Loucy (cell line): ENCODE results near the gene DERA.

ENCODE experiments used
- H2AFZ ChIP-seq: fragments of 200-600 bp; sonication (generic); 2 replicates; pipeline ENCODE4 v1.6.0; 2016; ENCODE audit warnings: antibody characterized with exemption, mild to moderate bottlenecking, low read length, moderate library complexity
- H3F3A ChIP-seq: fragments of 200-600 bp; 2 replicates; pipeline ENCODE4 v1.6.0; 2016; ENCODE audit warnings: antibody characterized with exemption, low read depth, mild to moderate bottlenecking
- H3K27me3 ChIP-seq: fragments of 200-600 bp; sonication (generic); 2 replicates; pipeline ENCODE4 v1.6.1; 2014; ENCODE audit warnings: low read length, mild to moderate bottlenecking; ENCODE audit not compliant: insufficient read depth, poor library complexity, severe bottlenecking
- H3K36me3 ChIP-seq: fragments of 200-600 bp; sonication (generic); 2 replicates; pipeline ENCODE4 v1.6.1; 2016; ENCODE audit warnings: low read length; ENCODE audit not compliant: insufficient read depth
- H3K4me1 ChIP-seq: fragments of 200-600 bp; sonication (generic); 2 replicates; pipeline ENCODE4 v1.5.1; 2014; ENCODE audit warnings: low read length, mild to moderate bottlenecking; ENCODE audit not compliant: insufficient read depth, poor library complexity, severe bottlenecking
- H3K4me2 ChIP-seq: fragments of 200-600 bp; sonication (generic); 2 replicates; pipeline ENCODE4 v1.6.0; 2014; ENCODE audit warnings: antibody characterized with exemption, low read length, low read depth, mild to moderate bottlenecking; ENCODE audit not compliant: poor library complexity, severe bottlenecking
- H3K4me3 ChIP-seq: fragments of 200-600 bp; sonication (generic); 2 replicates; pipeline ENCODE4 v1.5.1; 2014; ENCODE audit warnings: low read length, mild to moderate bottlenecking, mixed read lengths; ENCODE audit not compliant: poor library complexity, severe bottlenecking
- H3K79me2 ChIP-seq: fragments of 200-600 bp; sonication (generic); 2 replicates; pipeline ENCODE4 v1.6.1; 2014; ENCODE audit warnings: low read length; ENCODE audit not compliant: insufficient read depth
- H3K9ac ChIP-seq: fragments of 200-600 bp; sonication (generic); 2 replicates; pipeline ENCODE4 v1.6.0; 2014; ENCODE audit warnings: mild to moderate bottlenecking, low read depth, low read length, moderate library complexity; ENCODE audit not compliant: poor library complexity, severe bottlenecking
- H3K9me2 ChIP-seq: fragments of 200-600 bp; sonication (generic); replicated peaks from 2 replicates; pipeline ENCODE4 v1.6.1; 2016; ENCODE audit warnings: low read depth, low read length, mixed read lengths
- H3K9me3 ChIP-seq: fragments of 200-600 bp; sonication (generic); 2 replicates; pipeline ENCODE4 v1.6.1; 2014; ENCODE audit warnings: mild to moderate bottlenecking, antibody characterized with exemption, low read length, low read depth; ENCODE audit not compliant: insufficient read depth
- H4K20me1 ChIP-seq: fragments of 200-600 bp; sonication (generic); 2 replicates; pipeline ENCODE4 v1.6.0; 2014; ENCODE audit warnings: antibody characterized with exemption, low read length, mild to moderate bottlenecking; ENCODE audit not compliant: insufficient read depth, poor library complexity, severe bottlenecking
- CTCF ChIP-seq: fragments of 200-600 bp; sonication (generic); conservative IDR thresholded peaks from 2 replicates; pipeline ENCODE4 v1.5.1; 2014; ENCODE audit warnings: mild to moderate bottlenecking, antibody characterized with exemption, low read length
- EZH2phosphoT487 ChIP-seq: fragments of 200-600 bp; IDR thresholded peaks from 2 replicates; pipeline ENCODE4 v1.6.1; 2018; ENCODE audit warnings: antibody characterized with exemption, mild to moderate bottlenecking, moderate library complexity, borderline replicate concordance

The DERA gene

GRCh38 chr12:16076557-16076956 lies 165.4 kb downstream of the DERA start:
- Histone ChIP-seq H3K4me2 (no peak overlapping the region), H3K36me3 (no peaks in the 10 kb centered on the region), H4K20me1 (no peaks in the 10 kb centered on the region), H3K27me3 (no peaks in the 10 kb centered on the region), H2AFZ (peak overlapping the region; percentile 97), H3K9me3 (no peaks in the 10 kb centered on the region), H3K9me2 (no peaks in the 10 kb centered on the region), H3K9ac (no peak overlapping the region), H3K79me2 (no peaks in the 10 kb centered on the region), H3F3A (no peaks in the 10 kb centered on the region), H3K4me3 (no peak overlapping the region), H3K4me1 (no peaks in the 10 kb centered on the region)
- TF ChIP-seq EZH2phosphoT487, result no peak
- TF ChIP-seq CTCF, result peak; percentile 85

- no peaks in the 10 kb centered on the region for H3K9me2 ChIP-seq
- no peak overlapping the region for H3K9ac ChIP-seq
- no peak overlapping the region for H3K4me2 ChIP-seq
- H3K36me3 ChIP-seq, result no peaks in the 10 kb centered on the region
- H3K9me3 ChIP-seq, result no peaks in the 10 kb centered on the region
- H3K79me2 ChIP-seq, result no peaks in the 10 kb centered on the region
- H3F3A ChIP-seq, result no peaks in the 10 kb centered on the region
- no peak overlapping the region for H3K4me3 ChIP-seq
- H3K4me1 ChIP-seq, result peaks cover 3% of the 10 kb centered on the region
- TF ChIP-seq CTCF (no peak), EZH2phosphoT487 (no peak)
- H2AFZ ChIP-seq, result peak overlapping the region; percentile 97
- no peaks in the 10 kb centered on the region for H3K27me3 ChIP-seq
- H4K20me1 ChIP-seq, result no peaks in the 10 kb centered on the region
Measured at GRCh38 chr12:16076970-16077522, 165.9 kb downstream of the DERA start.

- H3K9ac ChIP-seq, result no peak overlapping the region
- no peak for TF ChIP-seq EZH2phosphoT487
- no peak for TF ChIP-seq CTCF
- no peaks in the 10 kb centered on the region for H3K9me2 ChIP-seq
- H3K27me3 ChIP-seq, result no peaks in the 10 kb centered on the region
- H2AFZ ChIP-seq, result 0 out of 2 replicates have a peak overlapping the region, but pooled peaks have one; percentile 16
- H3F3A ChIP-seq, result no peaks in the 10 kb centered on the region
- peaks cover 18% of the 10 kb centered on the region for H3K4me1 ChIP-seq
- H3K4me3 ChIP-seq, result no peak overlapping the region
- H3K36me3 ChIP-seq, result no peaks in the 10 kb centered on the region
- H3K4me2 ChIP-seq, result no peak overlapping the region
- H4K20me1 ChIP-seq, result no peaks in the 10 kb centered on the region
- H3K9me3 ChIP-seq, result no peaks in the 10 kb centered on the region
- H3K79me2 ChIP-seq, result no peaks in the 10 kb centered on the region
Measured at GRCh38 chr12:16086462-16086861, 175.3 kb downstream of the DERA start.
